NB4 (cell line): ENCODE results near the gene LRRIQ3.

ENCODE experiments used
- CTCF ChIP-seq: IDR thresholded peaks from one replicate; pipeline ENCODE4 v1.5.1; 2012; ENCODE audit warnings: low read depth, low read length
- MAX ChIP-seq: IDR thresholded peaks from 2 replicates; pipeline ENCODE4 v1.6.1; 2011; ENCODE audit warnings: low read depth, low read length
- MYC ChIP-seq: IDR thresholded peaks from 2 replicates; pipeline ENCODE4 v1.6.1; 2011; ENCODE audit warnings: low read depth, low read length
- POLR2A ChIP-seq: IDR thresholded peaks from 2 replicates; pipeline ENCODE4 v1.6.1; 2011; ENCODE audit warnings: mild to moderate bottlenecking; ENCODE audit not compliant: insufficient read length; ENCODE audit errors: extremely low read depth

GRCh38 chr1:74012583-74012982 is 185.4 kb downstream of the LRRIQ3 start:
- TF ChIP-seq CTCF: no peak
- no peak for TF ChIP-seq POLR2A
- no peak for TF ChIP-seq MAX
- no peak for TF ChIP-seq MYC
